SU-DHL-6 (cell line): ENCODE results near the gene DYNLL1.
"Not testable (repeated sequence)": the region's sequence is repeated elsewhere in the genome, so short reads cannot be mapped to it uniquely, and the experiment has no call there.

ENCODE experiments used
- EZH2phosphoT487 ChIP-seq: fragments of 200-600 bp; sonication (generic), shearing (Covaris generic); conservative IDR thresholded peaks from 2 replicates; pipeline ENCODE4 v1.6.1; 2018; ENCODE audit warnings: mild to moderate bottlenecking, antibody characterized with exemption, low read length, moderate library complexity, mixed read lengths
- TF ChIP-seq, protein P1 (sequence below): fragments of 200-600 bp; sonication (generic); IDR thresholded peaks from one replicate; pipeline ENCODE4 v1.5.1; 2017; ENCODE audit warnings: antibody characterized with exemption, mild to moderate bottlenecking, low read length, moderate library complexity; ENCODE audit not compliant: insufficient read depth, poor library complexity, severe bottlenecking

GRCh38 chr12:120452524-120452923 is 43.4 kb upstream of the DYNLL1 start:
- TF ChIP-seq, protein P1, sequence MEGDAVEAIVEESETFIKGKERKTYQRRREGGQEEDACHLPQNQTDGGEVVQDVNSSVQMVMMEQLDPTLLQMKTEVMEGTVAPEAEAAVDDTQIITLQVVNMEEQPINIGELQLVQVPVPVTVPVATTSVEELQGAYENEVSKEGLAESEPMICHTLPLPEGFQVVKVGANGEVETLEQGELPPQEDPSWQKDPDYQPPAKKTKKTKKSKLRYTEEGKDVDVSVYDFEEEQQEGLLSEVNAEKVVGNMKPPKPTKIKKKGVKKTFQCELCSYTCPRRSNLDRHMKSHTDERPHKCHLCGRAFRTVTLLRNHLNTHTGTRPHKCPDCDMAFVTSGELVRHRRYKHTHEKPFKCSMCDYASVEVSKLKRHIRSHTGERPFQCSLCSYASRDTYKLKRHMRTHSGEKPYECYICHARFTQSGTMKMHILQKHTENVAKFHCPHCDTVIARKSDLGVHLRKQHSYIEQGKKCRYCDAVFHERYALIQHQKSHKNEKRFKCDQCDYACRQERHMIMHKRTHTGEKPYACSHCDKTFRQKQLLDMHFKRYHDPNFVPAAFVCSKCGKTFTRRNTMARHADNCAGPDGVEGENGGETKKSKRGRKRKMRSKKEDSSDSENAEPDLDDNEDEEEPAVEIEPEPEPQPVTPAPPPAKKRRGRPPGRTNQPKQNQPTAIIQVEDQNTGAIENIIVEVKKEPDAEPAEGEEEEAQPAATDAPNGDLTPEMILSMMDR = not testable (repeated sequence)
- not testable (repeated sequence) for TF ChIP-seq EZH2phosphoT487
